HEK293T (cell line): ENCODE data around the gene KLRC4.

Source experiments
- CTBP1 ChIP-seq: fragments of 450-650 bp; IDR thresholded peaks from 2 replicates; pipeline ENCODE4 v1.6.1; 2016; ENCODE audit warnings: borderline replicate concordance
- SP1 ChIP-seq: fragments of 450-650 bp; IDR thresholded peaks from 2 replicates; pipeline ENCODE4 v1.6.1; 2017
- SUZ12 ChIP-seq: fragments of 450-650 bp; IDR thresholded peaks from 2 replicates; pipeline ENCODE4 v1.6.1; 2016; ENCODE audit warnings: mild to moderate bottlenecking
- TARDBP ChIP-seq: fragments of 450-650 bp; IDR thresholded peaks from 2 replicates; pipeline ENCODE4 v1.6.1; 2016

- TF ChIP-seq CTBP1: no peak
- no peak for TF ChIP-seq SUZ12
- no peak for TF ChIP-seq TARDBP
- no peak for TF ChIP-seq SP1
Observed at GRCh38 chr12:10388624-10389413, 20.7 kb downstream of the KLRC4 start.
